Panc1 (cell line): ENCODE measurements around the gene HACD2. TPM values are rescaled to one million over a fixed set of nuclear protein-coding genes. Genes with fewer than 3 reads are reported as not detected.

Source experiments
- ATAC-seq: fragments of 200-7000 bp; cut with Tn5 transposase; 2 replicates; pipeline ENCODE4 v1.9.1; 2020; ENCODE audit warnings: mild to moderate bottlenecking, moderate library complexity
- BruUV-seq: library from RNA; stranded (reverse); fragments of 400-500 nt; replicated peaks from 2 replicates; lab custom pipeline; 2021; lab: Mats Ljungman, UMichigan
- CTCF ChIA-PET: fragments of 300-600 bp; sonication (Branson Sonifier 250); formaldehyde crosslinking; loops from one replicate; lab custom pipeline; 2022; ENCODE audit warnings: antibody characterized with exemption; lab: Charles Lee
- POLR2A ChIA-PET: fragments of 300-600 bp; sonication (Branson Sonifier 250); formaldehyde crosslinking; loops from one replicate; lab custom pipeline; 2022; ENCODE audit warnings: antibody characterized with exemption; lab: Charles Lee
- DNase-seq: peaks from one replicate; pipeline ENCODE4 v3.0.0-alpha.2; 2010; ENCODE audit warnings: low read depth, low spot score
- H3K27ac ChIP-seq: 2 replicates; pipeline ENCODE4 v1.5.1; 2011; ENCODE audit warnings: mild to moderate bottlenecking, low read length, inconsistent platforms
- H3K27me3 ChIP-seq: fragments of 200-500 bp; sonication (Bioruptor generic); 2 replicates; pipeline ENCODE4 v1.6.0; 2014; ENCODE audit warnings: low read length, inconsistent platforms; ENCODE audit not compliant: control insufficient read depth, insufficient read depth
- H3K36me3 ChIP-seq: fragments of 200-500 bp; sonication (Bioruptor generic); 2 replicates; pipeline ENCODE4 v1.5.1; 2014; ENCODE audit warnings: inconsistent platforms, mild to moderate bottlenecking, low read length, moderate library complexity; ENCODE audit not compliant: control insufficient read depth, insufficient read depth
- H3K4me1 ChIP-seq: 2 replicates; pipeline ENCODE4 v1.5.1; 2011; ENCODE audit warnings: inconsistent platforms, mild to moderate bottlenecking, low read length, moderate library complexity; ENCODE audit not compliant: control insufficient read depth, insufficient read depth
- H3K4me3 ChIP-seq, 2 experiments: 2 replicates each; pipeline ENCODE4 v1.5.1; 2011 to 2012; ENCODE audit warnings: low read depth in 2 of 2, low read length in 2 of 2, mild to moderate bottlenecking in 2 of 2, inconsistent platforms in 1 of 2, moderate library complexity in 1 of 2
- H3K9me3 ChIP-seq: fragments of 200-500 bp; sonication (Bioruptor generic); 2 replicates; pipeline ENCODE4 v1.5.1; 2014; ENCODE audit warnings: low read depth, mild to moderate bottlenecking, inconsistent platforms, low read length, moderate library complexity; ENCODE audit not compliant: control insufficient read depth, insufficient read depth
- POLR2AphosphoS5 ChIP-seq: IDR thresholded peaks from 2 replicates; pipeline ENCODE4 v1.6.1; 2012; ENCODE audit warnings: mild to moderate bottlenecking, low read depth, low read length, moderate library complexity
- REST ChIP-seq, 2 experiments: IDR thresholded peaks; 2 replicates each; pipeline ENCODE4 v1.6.1; 2011 to 2012; ENCODE audit warnings: low read depth in 2 of 2, control low read depth in 1 of 2, low read length in 1 of 2, mild to moderate bottlenecking in 1 of 2, moderate library complexity in 1 of 2; ENCODE audit not compliant: insufficient read depth in 1 of 2
- SIN3A ChIP-seq: IDR thresholded peaks from 2 replicates; pipeline ENCODE4 v1.6.1; 2012; ENCODE audit warnings: low read depth, mild to moderate bottlenecking, low read length, moderate library complexity, borderline replicate concordance; ENCODE audit not compliant: insufficient read depth
- TCF7L2 ChIP-seq: IDR thresholded peaks from 2 replicates; pipeline ENCODE4 v1.6.1; 2011; ENCODE audit warnings: mild to moderate bottlenecking, low read depth, low read length, inconsistent platforms
- in situ Hi-C: cut with HindIII; loops from 2 replicates; pipeline ENCODE4 v1.10.0; 2016; ENCODE audit warnings: low sequenced_read_pairs, low pct_unique_long_range_greater_than_20kb
- intact Hi-C: fragments of 100-400 bp; cut with micrococcal nuclease; formaldehyde crosslinking; loops from one replicate; pipeline ENCODE4 v1.10.0; 2022; ENCODE audit not compliant: unreplicated experiment
- total RNA-seq: library from RNA; stranded (reverse); gene quantifications from one replicate; pipeline ENCODE4 v1.2.1, GENCODE V29; 2021; ENCODE audit not compliant: unreplicated experiment
- TF ChIP-seq, protein P1 (sequence below): fragments of 450-650 bp; IDR thresholded peaks from 2 replicates; pipeline ENCODE4 v1.5.1; 2017; ENCODE audit warnings: mild to moderate bottlenecking

The HACD2 gene
- total RNA-seq, 1 experiment from 2014 or later = 58.6 TPM

GRCh38 chr3:123568875-123569274, 16.0 kb downstream of the HACD2 start:
- no peak for DNase-seq
- no peak for ATAC-seq
- no peak overlapping the region for H3K4me3 ChIP-seq
- intact Hi-C loops (no loop called here), in situ Hi-C loops (no loop called here)
- ChIA-PET POLR2A (no interaction called here), CTCF (no interaction called here)
- H3K9me3 ChIP-seq = no peaks in the 10 kb centered on the region
- H3K36me3 ChIP-seq = no peaks in the 10 kb centered on the region
- no TSS peak for BruUV-seq
- H3K4me1 ChIP-seq = no peaks in the 10 kb centered on the region
- TF ChIP-seq POLR2AphosphoS5 = no peak
- no peak overlapping the region for H3K27ac ChIP-seq
- H3K27me3 ChIP-seq = no peaks in the 10 kb centered on the region

DNA sequence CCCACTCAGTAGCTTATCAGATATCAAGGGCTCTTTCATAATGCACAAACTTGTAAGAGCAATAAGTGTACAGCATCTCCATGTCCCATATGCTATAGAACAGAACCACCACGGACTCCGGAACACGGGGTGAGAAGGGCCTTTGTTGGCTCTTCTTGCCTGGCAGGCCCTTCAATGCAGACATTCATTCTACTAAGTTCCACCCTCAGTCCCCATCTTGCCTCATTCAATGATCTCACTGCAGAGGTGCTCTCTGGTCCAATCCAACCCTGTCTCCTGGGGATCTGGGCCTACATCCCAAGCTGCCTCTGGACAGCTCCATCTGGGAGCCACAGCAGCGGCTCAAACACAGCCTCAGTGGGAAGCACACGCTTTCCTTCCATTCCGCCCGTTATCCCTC, 16.8 kb downstream of the HACD2 start:
- no peaks in the 10 kb centered on the region for H3K27me3 ChIP-seq
- intact Hi-C loops = no loop called here
- H3K4me3 ChIP-seq = no peak overlapping the region
- BruUV-seq = no TSS peak
- in situ Hi-C loops = no loop called here
- DNase-seq (no peak), ATAC-seq (no peak)
- no peaks in the 10 kb centered on the region for H3K9me3 ChIP-seq
- TF ChIP-seq POLR2AphosphoS5 (no peak), TCF7L2 (no peak), REST (IDR thresholded peaks at IDR 0.05; ENCODE audit: insufficient read depth in 1 of 2, low read depth in 2 of 2, low read length in 1 of 2) (no peak), SIN3A (no peak)
- TF ChIP-seq, protein P1, sequence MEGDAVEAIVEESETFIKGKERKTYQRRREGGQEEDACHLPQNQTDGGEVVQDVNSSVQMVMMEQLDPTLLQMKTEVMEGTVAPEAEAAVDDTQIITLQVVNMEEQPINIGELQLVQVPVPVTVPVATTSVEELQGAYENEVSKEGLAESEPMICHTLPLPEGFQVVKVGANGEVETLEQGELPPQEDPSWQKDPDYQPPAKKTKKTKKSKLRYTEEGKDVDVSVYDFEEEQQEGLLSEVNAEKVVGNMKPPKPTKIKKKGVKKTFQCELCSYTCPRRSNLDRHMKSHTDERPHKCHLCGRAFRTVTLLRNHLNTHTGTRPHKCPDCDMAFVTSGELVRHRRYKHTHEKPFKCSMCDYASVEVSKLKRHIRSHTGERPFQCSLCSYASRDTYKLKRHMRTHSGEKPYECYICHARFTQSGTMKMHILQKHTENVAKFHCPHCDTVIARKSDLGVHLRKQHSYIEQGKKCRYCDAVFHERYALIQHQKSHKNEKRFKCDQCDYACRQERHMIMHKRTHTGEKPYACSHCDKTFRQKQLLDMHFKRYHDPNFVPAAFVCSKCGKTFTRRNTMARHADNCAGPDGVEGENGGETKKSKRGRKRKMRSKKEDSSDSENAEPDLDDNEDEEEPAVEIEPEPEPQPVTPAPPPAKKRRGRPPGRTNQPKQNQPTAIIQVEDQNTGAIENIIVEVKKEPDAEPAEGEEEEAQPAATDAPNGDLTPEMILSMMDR = no peak
- no peaks in the 10 kb centered on the region for H3K4me1 ChIP-seq
- CTCF ChIA-PET = no interaction called here
- no peaks in the 10 kb centered on the region for H3K36me3 ChIP-seq
- POLR2A ChIA-PET = interaction anchor here (0.5 kb wide), 1 partner anchor 49 kb away, joined by 3 read pairs; no protein-coding TSS in a partner anchor
- H3K27ac ChIP-seq = no peak overlapping the region

- intact Hi-C loops (no loop called here), in situ Hi-C loops (no loop called here)
- ATAC-seq (no peak), DNase-seq (no peak)
- ChIA-PET CTCF (no interaction called here), POLR2A (interaction anchor here (0.6 to 0.8 kb wide), 3 partner anchors 10 to 272 kb away, joined by 3 to 4 read pairs (median 3); no protein-coding TSS in a partner anchor)
- no TSS peak for BruUV-seq
- Histone ChIP-seq H3K27ac (no peak overlapping the region), H3K4me3 (no peak overlapping the region), H3K4me1 (no peaks in the 10 kb centered on the region), H3K27me3 (no peaks in the 10 kb centered on the region), H3K9me3 (no peaks in the 10 kb centered on the region), H3K36me3 (no peaks in the 10 kb centered on the region; the same call in 1 of the 2 replicates)
- no peak for TF ChIP-seq SIN3A
Observed at GRCh38 chr3:123564056-123564455, 20.8 kb downstream of the HACD2 start.
